Right hindlimb (tissue), 1 donor: Measurements from ENCODE around the gene ROGDI.
"Not testable (repeated sequence)": the region's sequence is repeated elsewhere in the genome, so short reads cannot be mapped to it uniquely, and the experiment has no call there.

ENCODE experiments used
- DNase-seq: peaks from one replicate; pipeline ENCODE4 v3.0.0-alpha.2; 2018

Gene ROGDI

DNA sequence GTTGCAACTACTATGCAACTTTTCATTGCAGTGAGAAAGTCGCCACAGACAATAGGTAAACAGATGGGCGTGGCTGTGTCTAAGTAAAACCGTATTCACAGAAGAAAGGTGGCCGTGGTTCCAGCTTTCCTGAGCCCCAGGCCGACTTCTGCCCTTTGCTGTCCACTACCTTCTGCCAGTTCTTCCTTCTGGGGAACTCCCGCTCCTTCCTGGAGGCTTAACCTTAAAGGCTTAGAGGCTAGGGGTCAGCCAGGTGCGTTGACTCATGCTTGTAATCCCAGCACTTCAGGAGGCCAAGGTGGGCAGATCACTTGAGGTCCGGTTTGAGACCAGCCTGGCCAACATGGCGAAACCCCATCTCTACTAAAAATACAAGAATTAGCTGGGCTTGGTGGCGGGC is 12.2 kb downstream of the ROGDI start:
- DNase-seq = no peak

DNA sequence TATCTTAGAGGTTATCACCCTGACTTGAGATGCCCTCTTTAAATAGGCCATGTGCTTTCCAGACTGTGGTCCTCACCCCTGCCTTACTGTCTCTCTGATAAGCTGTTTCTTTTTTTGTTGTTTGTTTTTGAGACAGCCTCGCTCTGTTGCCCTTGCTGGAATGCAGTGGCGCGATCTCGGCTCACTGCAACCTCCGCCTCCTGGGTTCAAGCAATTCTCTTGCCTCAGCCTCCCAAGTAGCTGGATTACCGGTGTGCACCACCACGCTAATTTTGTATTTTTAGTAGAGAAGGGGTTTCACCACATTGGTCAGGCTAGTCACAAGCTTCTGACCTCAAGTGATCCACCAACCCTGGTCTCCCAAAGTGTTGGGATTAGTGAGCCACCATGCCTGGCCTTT is 13.5 kb downstream of the ROGDI start:
- no peak for DNase-seq

DNA sequence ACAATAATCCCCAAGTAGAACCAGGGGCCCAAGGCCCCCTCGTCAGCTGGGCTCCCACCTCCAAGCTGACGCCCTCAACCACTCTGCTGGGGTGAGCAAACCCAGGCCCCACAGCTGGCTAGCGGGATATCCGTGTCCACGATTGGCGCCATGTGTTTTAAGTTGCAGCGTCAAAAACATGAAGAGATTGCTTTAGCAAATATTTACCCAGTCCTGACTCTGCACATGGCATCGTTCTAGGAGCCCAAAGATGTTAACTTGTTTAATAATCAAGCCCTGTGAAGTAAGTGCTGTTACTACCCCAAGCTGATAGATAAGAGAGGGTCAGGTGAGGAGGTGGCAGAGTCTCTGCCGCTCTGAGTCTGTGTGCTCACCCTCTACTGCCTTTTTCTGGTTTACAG is 13.9 kb downstream of the ROGDI start:
- DNase-seq = no peak

DNA sequence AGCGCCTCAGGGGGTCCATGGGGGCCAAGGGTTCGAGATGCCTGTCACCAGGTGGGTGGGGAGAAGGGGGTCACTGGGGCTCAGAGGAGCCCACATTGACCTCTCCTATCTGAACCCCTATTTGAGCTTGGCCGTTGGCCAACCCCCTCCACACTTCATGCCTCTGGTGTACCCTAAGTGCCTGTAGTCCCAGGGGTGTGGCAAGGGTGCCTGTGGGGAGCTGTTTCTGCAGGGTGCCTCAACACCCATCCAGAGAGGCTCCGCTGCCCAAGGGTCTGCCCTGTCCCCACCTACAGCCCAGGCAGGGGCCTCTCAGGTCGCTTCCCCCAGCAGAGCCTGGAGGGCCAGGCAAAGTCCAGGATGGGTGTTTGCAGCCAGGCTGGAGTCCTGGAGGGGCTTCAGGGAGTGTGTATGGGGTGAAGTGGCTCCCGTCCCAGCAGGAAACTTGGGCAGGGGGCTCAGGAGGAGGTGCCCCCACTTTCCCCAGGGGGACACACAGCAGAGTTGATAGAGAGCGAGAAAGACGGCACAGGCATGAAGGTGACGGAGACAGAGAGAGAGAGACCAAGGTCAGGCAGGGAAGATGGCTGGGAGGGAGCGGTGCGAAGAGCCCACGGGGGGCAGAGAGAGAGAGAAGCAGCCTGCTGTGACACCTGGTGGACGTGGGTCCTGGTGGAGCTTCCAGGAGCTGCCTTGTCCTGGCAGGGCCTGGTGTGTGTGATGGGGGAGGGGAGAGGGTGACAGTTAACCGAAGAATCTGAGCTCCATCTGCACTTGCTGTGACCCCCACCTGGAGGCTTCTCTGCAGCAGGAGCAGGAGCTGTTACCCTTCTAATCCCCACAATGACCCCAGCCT is 14.6 kb downstream of the ROGDI start, which contains the start of gene SEPTIN12:
Gene SEPTIN12, minus strand, starts transcription at position 719 of the 856 bp plus-strand sequence. Its CDS starts 700 bp downstream, at position 19.
- DNase-seq = no peak

DNA sequence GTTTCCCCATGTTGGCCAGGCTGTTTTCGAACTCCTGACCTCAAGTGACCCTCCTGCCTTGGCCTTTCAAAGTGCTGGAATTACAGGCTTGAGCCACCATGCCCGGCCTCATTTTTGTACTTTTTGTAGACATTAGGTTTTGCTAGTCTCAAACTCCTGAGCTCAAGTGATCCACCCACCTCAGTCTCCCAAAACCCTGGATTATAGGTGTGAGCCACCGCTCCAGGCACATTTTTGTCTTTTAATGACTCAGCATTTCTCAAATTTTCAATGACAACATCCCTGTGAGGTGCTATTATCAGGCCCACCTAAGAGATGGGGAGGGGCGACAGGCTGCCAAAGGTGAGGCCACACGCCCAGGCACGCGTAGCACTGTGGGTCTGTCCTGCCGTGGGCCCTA is 15.4 kb downstream of the ROGDI start:
- DNase-seq = no peak

DNA sequence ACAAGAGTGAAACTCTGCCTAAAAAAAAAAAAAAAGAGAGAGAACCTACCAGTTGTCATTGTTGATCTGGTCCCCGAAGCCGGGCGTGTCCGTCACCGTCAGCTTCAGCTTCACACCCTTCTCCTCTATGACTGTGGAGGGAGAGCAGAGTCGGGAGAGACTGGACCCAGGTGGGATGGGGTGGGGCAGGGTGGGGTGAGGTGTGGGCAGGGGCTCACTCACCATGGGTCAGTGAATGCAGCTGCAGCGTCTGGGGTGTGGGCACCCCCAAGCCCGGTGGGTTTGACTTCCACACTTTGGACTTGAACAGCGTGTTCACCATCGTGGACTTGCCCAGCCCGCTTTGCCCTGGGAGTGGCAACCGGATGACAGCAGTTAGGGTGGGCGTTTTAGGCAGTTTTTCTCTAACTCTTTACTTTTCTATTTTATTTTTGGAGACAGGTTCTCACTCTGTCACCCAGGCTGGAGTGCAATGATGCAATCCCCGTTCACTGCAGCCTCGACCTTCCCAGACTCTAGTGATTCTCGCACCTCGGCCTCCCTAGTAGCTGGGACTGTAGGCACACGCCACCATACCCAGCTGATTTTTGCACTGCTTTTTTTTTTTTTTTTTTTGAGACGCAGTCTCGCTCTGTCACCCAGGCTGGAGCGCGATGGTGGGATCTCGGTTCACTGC is 16.5 kb downstream of the ROGDI start:
- no peak for DNase-seq

DNA sequence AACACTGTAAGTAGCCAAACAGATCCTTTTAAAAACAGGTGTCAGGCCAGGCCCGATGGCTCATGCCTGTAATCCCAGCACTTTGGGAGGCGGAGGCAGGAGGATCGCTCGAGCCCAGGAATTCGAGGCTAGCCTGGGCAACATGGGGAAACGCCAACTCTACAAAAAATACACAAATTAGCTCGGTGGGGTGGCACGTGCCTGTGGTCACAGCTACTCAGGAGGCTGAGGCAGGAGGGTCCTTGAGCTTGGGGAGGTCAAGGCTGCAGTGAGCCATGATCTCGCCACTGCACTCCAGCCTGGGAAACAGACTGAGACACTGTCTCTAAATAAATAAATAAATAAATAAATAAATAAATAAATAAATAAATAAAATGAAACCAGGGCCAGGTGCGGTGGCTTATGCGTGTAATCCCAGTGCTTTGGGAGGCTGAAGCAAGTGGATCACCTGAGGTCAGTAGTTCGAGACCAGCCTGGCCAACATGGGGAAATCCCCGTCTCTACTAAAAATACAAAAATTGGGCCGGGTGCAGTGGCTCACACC is 17.9 kb downstream of the ROGDI start:
- not testable (repeated sequence) for DNase-seq

DNA sequence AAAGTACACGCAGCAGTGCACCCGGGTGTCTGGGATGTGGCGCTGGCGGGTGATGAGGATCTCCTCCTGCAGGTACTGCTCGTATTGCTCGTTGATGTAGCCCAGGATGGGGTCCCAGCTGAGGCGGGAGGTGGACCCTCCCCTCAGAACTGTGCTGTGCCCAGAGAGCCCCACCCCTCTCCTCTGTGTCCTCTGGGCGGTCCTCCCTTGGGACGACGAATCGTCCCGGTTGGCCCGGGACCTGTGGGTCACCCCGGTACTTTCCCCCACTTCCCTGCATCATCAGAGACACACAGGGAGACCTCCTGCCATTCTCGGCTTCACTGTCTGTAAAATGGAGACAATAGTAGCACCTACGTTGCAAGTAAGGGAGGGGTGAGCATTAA is 18.5 kb downstream of the ROGDI start:
- DNase-seq = no peak

DNA sequence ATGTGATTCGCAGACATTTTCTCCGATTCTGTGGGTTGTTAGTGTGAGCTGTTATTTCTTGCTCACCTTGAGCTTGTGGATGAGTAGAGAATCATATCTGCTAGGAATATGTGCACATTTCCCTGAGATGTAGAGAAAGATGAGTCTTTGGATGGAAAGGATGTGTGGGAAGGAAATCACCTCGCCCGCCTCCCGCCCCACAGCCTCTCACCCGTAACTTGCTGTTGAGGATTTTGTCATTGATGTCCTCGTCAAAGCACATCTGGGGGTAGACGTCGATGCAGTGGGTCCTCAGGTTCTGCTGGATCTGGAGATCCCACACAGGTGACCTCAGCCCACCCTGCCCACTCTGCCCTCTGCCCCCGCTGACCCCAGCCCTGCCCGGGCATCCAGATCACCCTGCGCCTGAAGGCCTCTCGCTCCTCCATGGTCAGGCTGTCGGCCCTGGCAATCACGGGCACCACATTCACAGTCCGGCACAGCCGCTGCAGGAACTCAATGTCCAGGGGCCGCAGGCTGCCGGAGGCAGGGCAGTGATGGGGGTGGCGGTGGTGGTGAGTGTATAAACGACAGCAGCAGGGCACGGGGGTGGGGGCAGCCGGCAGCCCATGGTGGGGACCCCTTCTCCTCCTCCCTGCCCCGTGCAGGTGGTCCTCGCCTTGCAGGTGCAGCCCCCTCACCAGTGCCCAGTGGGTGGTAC is 19.0 kb downstream of the ROGDI start:
- no peak for DNase-seq

DNA sequence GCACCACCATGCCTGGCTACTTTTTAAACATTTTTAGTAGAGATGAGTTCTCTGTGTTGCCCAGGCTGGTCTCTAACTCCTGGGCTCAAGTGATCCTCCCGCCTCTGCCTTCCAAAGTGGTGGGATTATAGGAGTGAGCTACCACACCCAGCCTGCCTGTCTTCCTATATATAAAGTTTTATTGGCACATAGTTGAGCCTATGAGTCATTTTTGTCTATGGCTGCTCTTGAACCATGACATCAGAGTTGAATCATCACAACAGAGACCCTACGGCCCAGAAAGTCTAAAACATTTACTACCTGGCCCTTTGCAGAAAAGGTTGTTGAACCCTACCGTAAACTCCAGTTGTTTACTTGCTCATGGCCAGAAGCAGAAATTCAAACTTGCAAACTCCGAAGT is 22.2 kb downstream of the ROGDI start:
- DNase-seq = no peak

DNA sequence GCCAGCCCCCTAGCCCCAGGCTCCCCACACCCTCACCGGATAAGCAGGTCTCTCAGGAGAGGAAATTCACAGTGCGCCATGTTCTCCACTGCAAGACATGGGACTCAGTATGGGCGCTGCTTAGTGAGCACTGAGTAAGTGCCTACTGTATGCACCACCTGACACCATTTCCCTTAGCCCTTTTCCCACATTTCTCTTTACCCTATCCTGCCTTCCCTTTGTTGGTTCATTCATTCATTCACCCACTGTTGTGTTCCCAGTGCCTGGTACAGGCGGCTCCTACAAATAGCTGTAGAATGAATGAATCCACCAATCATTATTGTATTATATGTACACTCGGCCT is 24.4 kb downstream of the ROGDI start:
- no peak for DNase-seq

DNA sequence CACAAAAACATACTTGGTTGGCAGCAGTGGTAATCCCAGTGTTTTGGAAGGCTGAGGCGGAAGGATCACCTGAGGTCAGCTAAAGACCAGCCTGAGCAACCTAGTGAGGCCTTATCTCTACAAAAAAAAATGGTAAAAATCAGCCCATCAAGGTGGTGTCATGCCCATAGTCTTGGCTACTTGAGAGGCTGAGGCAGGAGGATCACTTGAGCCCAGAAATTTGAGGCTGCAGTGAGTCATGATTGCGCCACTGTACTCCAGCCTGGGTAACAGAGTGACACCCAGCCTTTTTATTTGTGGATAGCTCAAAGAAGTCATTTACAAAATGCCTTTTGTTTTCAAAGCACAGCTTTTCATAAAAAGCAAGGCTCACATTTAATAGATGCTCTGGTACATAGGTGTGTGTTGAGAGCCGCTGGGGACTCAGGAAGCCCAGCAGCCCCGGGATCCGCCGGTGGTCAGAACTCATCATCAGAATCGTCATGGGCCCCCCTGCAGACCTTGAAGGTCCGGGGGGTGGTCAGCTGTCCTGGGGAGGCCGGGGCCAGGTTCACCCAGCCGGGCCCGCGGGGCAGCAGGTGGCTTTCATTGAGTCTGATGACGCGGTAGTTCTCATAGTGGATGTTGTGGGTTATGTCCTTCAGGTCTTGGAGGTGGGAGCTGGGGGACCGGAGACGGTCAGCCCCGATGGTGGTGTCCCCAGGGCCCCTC is 24.9 kb downstream of the ROGDI start:
- DNase-seq = no peak

DNA sequence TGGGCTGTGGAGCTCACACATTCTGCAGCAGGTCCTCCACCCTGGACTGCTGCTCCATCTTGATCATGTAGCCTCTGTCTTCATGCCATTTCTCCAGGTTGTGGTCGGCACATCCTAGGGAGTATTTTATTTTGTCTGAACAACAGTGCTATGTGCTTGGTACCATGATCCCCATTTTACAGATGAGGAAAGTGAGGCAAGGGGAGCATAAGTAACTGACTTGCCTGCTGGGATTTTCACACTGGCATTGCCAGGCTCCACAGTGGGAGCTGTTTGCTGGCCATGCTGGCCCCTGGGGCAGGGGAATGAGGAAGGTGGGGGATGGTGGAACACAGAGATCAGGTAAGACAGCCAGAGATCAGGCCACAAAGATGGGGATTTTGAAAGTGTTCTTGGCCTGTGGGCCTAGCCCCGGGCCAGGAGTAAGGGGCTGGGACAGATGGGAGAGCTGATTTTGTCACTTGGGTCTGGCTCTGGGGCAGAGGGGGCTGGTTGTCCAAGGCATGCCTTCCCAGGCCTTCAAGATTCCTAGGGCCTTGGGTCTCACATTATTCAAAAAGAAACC is 26.2 kb downstream of the ROGDI start:
- DNase-seq = no peak

DNA sequence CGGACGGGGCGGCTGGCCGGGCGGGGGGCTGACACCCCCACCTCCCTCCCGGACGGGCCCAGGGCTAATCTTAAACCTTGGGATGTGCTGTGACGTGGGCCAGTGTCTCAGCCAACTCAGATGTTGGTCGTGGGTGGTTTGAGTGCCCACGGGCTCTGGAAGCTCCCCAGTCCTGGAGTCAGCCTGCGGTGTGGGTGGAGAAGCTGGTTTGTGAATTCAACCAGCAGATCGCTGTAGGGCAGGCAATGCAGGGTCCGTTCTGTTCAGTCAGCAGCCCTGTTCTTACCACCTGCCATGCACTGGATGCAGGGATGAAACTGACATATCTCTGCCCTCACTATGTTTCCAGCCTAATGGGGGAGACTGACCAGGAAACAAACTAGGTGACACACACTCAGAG is 27.4 kb downstream of the ROGDI start:
- no peak for DNase-seq

DNA sequence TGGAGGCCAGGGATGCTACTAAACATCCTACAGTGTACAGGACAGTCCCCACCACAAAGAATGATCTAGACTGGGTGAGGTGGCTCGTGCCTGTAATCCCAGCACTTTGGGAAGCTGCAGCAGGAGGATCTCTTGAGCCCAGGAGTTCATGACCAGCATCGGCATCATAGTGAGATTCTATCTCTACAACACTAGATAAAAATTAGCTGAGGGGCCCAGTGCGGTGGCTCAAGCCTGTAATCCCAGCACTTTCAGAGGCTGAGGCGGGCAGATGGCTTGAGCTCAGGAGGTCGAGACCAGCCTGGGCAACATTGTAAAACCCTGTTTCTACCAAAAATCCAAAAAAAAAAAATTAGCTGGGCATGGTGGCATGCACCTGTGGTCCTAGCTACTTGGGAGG is 30.1 kb downstream of the ROGDI start:
- DNase-seq = no peak

DNA sequence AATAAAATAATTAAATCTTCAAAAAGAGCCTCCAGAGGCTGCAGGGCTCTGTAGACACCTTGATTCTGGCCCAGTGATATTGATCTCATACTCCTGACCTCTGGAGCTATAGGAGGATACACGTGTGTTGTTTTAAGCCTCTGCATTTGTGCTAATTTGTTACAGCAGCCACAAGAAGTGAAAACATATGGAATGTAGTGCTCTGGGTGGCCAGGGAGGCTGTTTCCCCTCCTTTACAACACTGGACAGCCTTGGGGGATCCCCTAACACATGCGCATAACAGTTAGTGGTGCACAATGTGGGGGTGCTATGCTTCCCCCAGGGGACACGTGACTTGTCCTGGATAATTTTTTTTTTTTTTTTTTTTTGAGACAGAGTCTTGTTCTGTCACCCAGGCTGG is 30.8 kb downstream of the ROGDI start:
- DNase-seq = no peak

DNA sequence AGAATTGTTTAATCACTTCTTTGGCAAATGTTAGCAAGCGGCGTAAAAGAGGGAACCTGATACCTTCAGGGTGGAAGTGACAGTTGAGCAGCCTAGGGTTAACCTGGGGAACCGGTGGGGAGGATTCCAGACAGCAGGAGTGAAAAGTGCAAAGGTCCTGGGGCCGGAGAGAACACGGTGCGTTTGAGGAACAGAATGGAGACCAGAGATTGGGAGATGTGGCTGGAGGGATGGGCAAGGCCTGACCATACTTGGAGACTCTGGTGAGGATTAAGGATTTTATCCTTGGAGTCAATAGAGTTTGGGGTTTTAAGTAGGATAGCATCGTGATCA is 33.2 kb downstream of the ROGDI start:
- DNase-seq = no peak

DNA sequence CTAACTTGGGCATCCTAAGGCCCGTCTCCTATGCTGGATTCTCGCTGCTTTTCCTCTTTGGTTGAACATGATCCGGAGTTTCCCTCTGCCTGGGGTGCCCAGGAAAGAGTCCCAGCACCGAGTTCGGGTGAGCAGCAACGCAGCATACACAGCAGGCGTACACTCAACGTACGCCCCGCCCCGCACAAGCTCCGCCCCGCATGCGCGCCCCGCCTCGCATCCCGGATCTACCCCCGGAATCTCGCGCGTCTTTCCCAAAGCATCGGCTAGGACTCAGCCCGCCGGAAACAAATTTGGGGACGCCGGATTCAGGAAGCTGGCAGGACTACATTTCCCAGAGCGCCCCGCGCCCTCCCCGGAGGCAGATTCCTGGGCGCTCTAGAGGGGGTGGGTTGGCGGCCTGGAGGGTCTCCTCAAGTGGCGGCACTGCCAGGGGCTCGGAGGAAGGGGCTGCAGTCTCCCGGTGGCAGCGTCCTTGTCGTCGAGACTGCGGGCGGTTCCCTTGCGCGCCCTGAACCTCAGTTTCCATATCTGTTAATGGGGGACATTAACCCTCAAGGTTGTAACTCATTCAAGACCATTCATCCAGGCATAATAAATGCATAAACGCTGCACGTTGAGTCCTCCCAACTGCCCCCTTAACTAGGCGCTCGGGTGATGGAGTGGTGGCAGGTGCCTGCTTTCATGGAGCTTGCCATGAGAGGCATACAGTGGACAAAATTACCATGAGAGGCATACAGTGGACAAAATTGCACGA is 33.7 kb downstream of the ROGDI start:
- DNase-seq = peak; percentile 98

DNA sequence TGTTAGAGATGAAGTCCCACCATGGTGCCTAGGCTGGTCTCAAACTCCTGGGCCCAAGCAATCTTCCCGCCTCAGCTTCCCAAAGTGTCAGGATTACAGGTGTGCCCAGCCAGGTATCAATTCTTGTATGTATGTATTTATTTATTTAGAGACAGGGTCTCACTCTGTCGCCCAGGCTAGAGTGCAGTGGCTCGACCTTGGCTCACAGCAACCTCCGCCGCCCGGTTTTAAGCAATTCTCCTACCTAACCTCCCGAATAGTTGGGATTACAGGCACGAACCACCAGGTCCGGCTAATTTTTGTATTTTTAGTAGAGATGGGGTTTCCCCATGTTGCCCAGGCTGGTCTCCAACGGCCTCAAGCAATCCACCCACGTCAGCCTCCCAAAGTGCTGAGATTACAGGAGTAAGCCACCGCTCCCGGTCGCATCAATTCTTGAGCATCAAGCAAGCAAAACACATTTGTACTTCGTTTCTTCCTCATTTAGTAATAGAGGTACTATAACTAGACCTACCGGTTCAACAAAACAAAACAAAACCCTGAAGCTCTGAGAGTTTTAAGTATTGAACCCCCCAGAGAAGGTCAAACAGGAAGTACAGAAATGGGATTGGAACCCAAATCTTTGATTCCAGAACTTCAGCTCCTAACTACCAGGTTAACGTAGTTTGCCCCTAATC is 34.4 kb downstream of the ROGDI start:
- DNase-seq = no peak

DNA sequence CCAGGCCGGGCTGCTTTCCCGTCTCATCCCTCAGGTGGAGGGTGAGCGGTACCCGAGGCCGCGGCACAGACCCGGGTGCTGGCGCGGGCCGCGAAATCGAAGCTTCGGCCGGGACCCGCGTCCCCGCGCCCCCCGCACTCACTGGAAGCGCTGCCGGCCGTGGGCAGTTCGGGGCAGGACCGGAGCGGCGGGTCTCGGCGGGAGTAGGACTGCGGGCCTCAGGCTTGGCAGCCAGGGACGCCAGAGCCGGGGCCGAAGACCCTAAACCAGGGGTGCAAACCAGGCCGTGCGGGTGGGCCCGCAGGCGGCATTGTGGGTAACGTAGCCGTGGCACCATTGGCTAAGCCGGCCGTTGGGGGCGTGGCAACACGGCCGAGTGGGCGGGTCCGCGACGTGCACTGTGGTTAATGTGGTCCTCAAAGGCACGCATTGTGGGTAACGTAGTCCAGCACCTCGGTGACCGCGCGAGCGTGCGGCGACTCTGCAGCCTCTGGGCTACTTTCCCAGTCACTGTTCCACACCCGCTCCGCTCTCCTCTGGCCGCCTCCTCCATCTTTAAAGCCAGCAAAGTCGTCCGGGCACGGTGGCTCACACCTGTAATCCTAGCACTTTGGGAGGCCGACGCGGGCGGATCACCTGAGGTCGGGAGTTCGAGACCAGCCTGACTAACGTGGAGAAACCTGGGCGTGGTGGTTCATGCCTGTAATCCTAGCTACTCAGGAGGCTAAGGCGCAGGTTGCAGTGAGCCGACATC is 35.4 kb downstream of the ROGDI start, which contains the start of gene ZNF500:
Gene ZNF500, minus strand, starts transcription at position 288 of the 754 bp plus-strand sequence. CDS start 1,184 bp downstream, outside the sequence.
- DNase-seq = peak; percentile 99
